ENCODE results near the gene DMWD. TPM values are rescaled to one million over a fixed set of nuclear protein-coding genes. Genes with fewer than 3 reads are reported as not detected.

Gene DMWD
- total RNA-seq, 1 experiment from 2014 or later: 64.6 TPM

Other genes with a start within 250 kb of the DMWD start
- gene OPA3, start 208.0 kb downstream of the DMWD start, total RNA-seq (2021; ENCODE audit: unreplicated experiment): 20.3 TPM
- gene GPR4, start 190.6 kb downstream of the DMWD start, total RNA-seq (2021; ENCODE audit: unreplicated experiment): 0.23 TPM
- 32.7 TPM for gene EML2, start 153.4 kb downstream of the DMWD start, total RNA-seq (2021; ENCODE audit: unreplicated experiment)
- gene GIPR, start 124.6 kb downstream of the DMWD start, total RNA-seq (2021; ENCODE audit: unreplicated experiment): 2.0 TPM
- 496 TPM for gene SNRPD2, start 100.9 kb downstream of the DMWD start, total RNA-seq (2021; ENCODE audit: unreplicated experiment)
- gene QPCTL, start 100.2 kb downstream of the DMWD start, total RNA-seq (2021; ENCODE audit: unreplicated experiment): 19.4 TPM
- gene FBXO46, start 61.9 kb downstream of the DMWD start, total RNA-seq (2021; ENCODE audit: unreplicated experiment): 25.1 TPM
- not detected for gene MEIOSIN, start 59.4 kb downstream of the DMWD start, total RNA-seq (2021; ENCODE audit: unreplicated experiment)
- 38.7 TPM for gene SIX5, start 23.6 kb downstream of the DMWD start, total RNA-seq (2021; ENCODE audit: unreplicated experiment)
- gene DMPK, start 10.4 kb downstream of the DMWD start, total RNA-seq (2021; ENCODE audit: unreplicated experiment): 119 TPM
- not detected for gene RSPH6A, start 22.5 kb upstream of the DMWD start, total RNA-seq (2021; ENCODE audit: unreplicated experiment)
- 47.7 TPM for gene SYMPK, start 70.3 kb upstream of the DMWD start, total RNA-seq (2021; ENCODE audit: unreplicated experiment)
- gene FOXA3, start 71.5 kb upstream of the DMWD start, total RNA-seq (2021; ENCODE audit: unreplicated experiment): 0.26 TPM
- 21.9 TPM for gene IRF2BP1, start 93.3 kb upstream of the DMWD start, total RNA-seq (2021; ENCODE audit: unreplicated experiment)
- 11.1 TPM for gene MYPOP, start 109.8 kb upstream of the DMWD start, total RNA-seq (2021; ENCODE audit: unreplicated experiment)
- not detected for gene NANOS2, start 121.9 kb upstream of the DMWD start, total RNA-seq (2021; ENCODE audit: unreplicated experiment)
- gene NOVA2, start 181.0 kb upstream of the DMWD start, total RNA-seq (2021; ENCODE audit: unreplicated experiment): 0.44 TPM
- gene CCDC61, start 202.6 kb upstream of the DMWD start, total RNA-seq (2021; ENCODE audit: unreplicated experiment): 17.9 TPM
- gene PGLYRP1, start 230.2 kb upstream of the DMWD start, total RNA-seq (2021; ENCODE audit: unreplicated experiment): not detected
- gene IGFL4, start 248.2 kb upstream of the DMWD start, total RNA-seq (2021; ENCODE audit: unreplicated experiment): 0.39 TPM